ENCODE data around the gene KIFAP3. TPM values are rescaled to one million over a fixed set of nuclear protein-coding genes. Genes with fewer than 3 reads are reported as not detected.

Gene KIFAP3
- total RNA-seq (14.1 and 14.9 TPM in 2 replicates), polyA plus RNA-seq (3.7 and 4.6 TPM in 2 replicates), polyA minus RNA-seq (5.6 and 6.1 TPM in 2 replicates)
- total RNA-seq (2013): 19.3 TPM

GRCh38 chr1:170074250-170075157 lies at the start of gene KIFAP3:
Gene KIFAP3 (minus strand): TSS chr1:170074695. CDS start chr1:170074467, 228 bp downstream.
- ChIA-PET POLR2A (interaction anchor here (0.6 to 1.1 kb wide), 2 partner anchors 8 to 181 kb away, joined by 4 to 7 read pairs; partner anchors contain the start of gene SCYL3), CTCF (interaction anchor here (0.6 to 1.6 kb wide), 6 partner anchors 12 to 1239 kb away, joined by 3 to 5 read pairs (median 3); partner anchors contain the start of gene FMO4)
- H3K4me3 Mint-ChIP-seq: peak within 1 kb of the TSS; percentile 92
- Histone ChIP-seq H3K27ac (ENCODE audit: low read length in 2 of 2) (peak within 1 kb of the TSS; percentile 63 to 84), H3K4me3 (ENCODE audit: control extremely low read depth in 1 of 5, extremely low read depth in 1 of 5, insufficient read depth in 1 of 5, low read depth in 2 of 5, low read length in 4 of 5) (peak within 1 kb of the TSS; percentile 43 to 78 (median 66)), H3K36me3 (replicated peaks in 1 of 2; ENCODE audit: control extremely low read depth in 1 of 2, control insufficient read depth in 1 of 2, extremely low read depth in 1 of 2, insufficient read depth in 2 of 2, low read length in 1 of 2) (no peaks in the 10 kb centered on the region), H2AFZ (ENCODE audit: insufficient read depth, low read depth, low read length, poor library complexity, severe bottlenecking) (peak within 1 kb of the TSS; percentile 91), H3K4me2 (replicated peaks; ENCODE audit: low read depth, low read length, poor library complexity, severe bottlenecking) (peak within 1 kb of the TSS; percentile 81), H3K9ac (ENCODE audit: low read length) (peak within 1 kb of the TSS; percentile 77), H3K4me1 (ENCODE audit: control insufficient read depth in 2 of 2, insufficient read depth in 2 of 2, low read length in 2 of 2) (peaks cover 19 to 20% of the 10 kb centered on the region in 2 donors), H3K27me3 (replicated peaks in 1 of 4; ENCODE audit: control extremely low read depth in 1 of 4, control insufficient read depth in 3 of 4, insufficient read depth in 4 of 4, low read length in 3 of 4) (no peaks in the 10 kb centered on the region), H3K79me2 (ENCODE audit: control insufficient read depth, insufficient read depth, low read length) (peaks cover 21% of the 10 kb centered on the region), H3K9me3 (ENCODE audit: control extremely low read depth in 1 of 3, control insufficient read depth in 2 of 3, insufficient read depth in 1 of 3, low read length in 2 of 3) (peaks cover 4 to 8% (median 8%) of the 10 kb centered on the region in 3 donors), H4K20me1 (ENCODE audit: control insufficient read depth, insufficient read depth, low read length, poor library complexity, severe bottlenecking) (no peaks in the 10 kb centered on the region)
- no peak for TF ChIP-seq EZH2 (IDR thresholded peaks at IDR 0.05; ENCODE audit: borderline replicate concordance, insufficient read depth, low read depth, low read length, poor library complexity, severe bottlenecking)
- TF ChIP-seq CTCF (IDR thresholded peaks at IDR 0.05): peak; percentile 52
- DNase-seq (peak; percentile 98), ATAC-seq (ENCODE audit: low read depth) (peak; percentile 93)
- H3K27ac Mint-ChIP-seq: peak within 1 kb of the TSS; percentile 95
- H3K9me3 Mint-ChIP-seq (ENCODE audit: insufficient read depth): peaks cover 11% of the 10 kb centered on the region
- under 1% methylated on average over 24 of the region's 39 CpGs for WGBS (ENCODE audit: insufficient coverage)
- H3K4me1 Mint-ChIP-seq: peaks cover 44% of the 10 kb centered on the region
- peaks cover 11% of the 10 kb centered on the region for H3K27me3 Mint-ChIP-seq
- intact Hi-C loops (cut with micrococcal nuclease): loop anchor here (2.0 to 10.0 kb wide), 8 partner anchors 182 to 1410 kb away; partner anchors contain the start of genes BLZF1, FMO4, GORAB and METTL18
